Retinal pigment epithelial cell (primary cell): ENCODE measurements around the gene ID4.

Experiments
- DNase-seq: peaks from one replicate; pipeline ENCODE4 v3.0.0-alpha.2; 2010; ENCODE audit warnings: low read depth
- H3K4me3 ChIP-seq: 2 replicates; pipeline ENCODE4 v1.5.1; 2011; ENCODE audit warnings: mild to moderate bottlenecking, low read length, control low read depth, moderate library complexity
- CTCF ChIP-seq: conservative IDR thresholded peaks from 2 replicates; pipeline ENCODE4 v1.5.1; 2011; ENCODE audit warnings: low read depth, low read length, control low read depth, inconsistent platforms

Gene ID4

GRCh38 chr6:19857703-19858102, 20.5 kb downstream of the ID4 start:
- no peak for TF ChIP-seq CTCF
- no peak overlapping the region for H3K4me3 ChIP-seq
- DNase-seq, result no peak

- no peak for DNase-seq
- no peak for TF ChIP-seq CTCF
- H3K4me3 ChIP-seq, result no peak overlapping the region
Observed at GRCh38 chr6:19860235-19860877, 23.2 kb downstream of the ID4 start.

GRCh38 chr6:19864285-19864684, 27.1 kb downstream of the ID4 start:
- TF ChIP-seq CTCF, result no peak
- no peak for DNase-seq
- no peak overlapping the region for H3K4me3 ChIP-seq

GRCh38 chr6:19865178-19865577, 28.0 kb downstream of the ID4 start:
- no peak for TF ChIP-seq CTCF
- no peak overlapping the region for H3K4me3 ChIP-seq
- no peak for DNase-seq

GRCh38 chr6:19866173-19866984, 29.2 kb downstream of the ID4 start:
- TF ChIP-seq CTCF, result no peak
- DNase-seq, result no peak
- no peak overlapping the region for H3K4me3 ChIP-seq

- DNase-seq, result peak; percentile 44
- no peak overlapping the region for H3K4me3 ChIP-seq
- TF ChIP-seq CTCF, result no peak
Observed at GRCh38 chr6:19866985-19867627, 29.9 kb downstream of the ID4 start.

GRCh38 chr6:19869464-19869863, 32.3 kb downstream of the ID4 start:
- TF ChIP-seq CTCF, result no peak
- no peak for DNase-seq
- H3K4me3 ChIP-seq, result no peak overlapping the region
